H1 (cell line): ENCODE results near the gene NADK2. TPM values are rescaled to one million over a fixed set of nuclear protein-coding genes. Genes with fewer than 3 reads are reported as not detected.

Experiments
- CTCF ChIA-PET: fragments of 300-600 bp; sonication (Branson Sonifier 250); formaldehyde crosslinking; loops from one replicate; lab custom pipeline; 2021; ENCODE audit not compliant: partially characterized antibody; lab: Charles Lee
- POLR2A ChIA-PET: fragments of 300-600 bp; sonication (Branson Sonifier 250); formaldehyde crosslinking; loops from one replicate; lab custom pipeline; 2021; ENCODE audit warnings: inconsistent platforms; ENCODE audit not compliant: partially characterized antibody; lab: Charles Lee
- DNase-seq, 2 experiments: peaks; one replicate each; pipeline versions ENCODE4 v3.0.0 to v3.0.0-alpha.2; 2010 to 2022; ENCODE audit warnings: low spot score in 2 of 2, low read depth in 1 of 2, mixed read lengths in 1 of 2
- FAIRE-seq: peaks from 2 replicates; lab custom pipeline; 2011; peaks lifted over from hg19 to GRCh38; lab: Jason Lieb, UNC
- H2AFZ ChIP-seq: 2 replicates; pipeline ENCODE4 v1.8.1; 2012; ENCODE audit warnings: low read length, inconsistent platforms
- H2AK5ac ChIP-seq: 2 replicates; pipeline ENCODE4 v1.6.1; 2013; ENCODE audit warnings: low read depth, low read length
- H2BK120ac ChIP-seq: replicated peaks from 2 replicates; pipeline ENCODE3; 2013; ENCODE audit warnings: low read depth, low read length, inconsistent platforms
- H2BK12ac ChIP-seq: 2 replicates; pipeline ENCODE4 v1.6.1; 2013; ENCODE audit warnings: low read depth, low read length
- H2BK15ac ChIP-seq: 2 replicates; pipeline ENCODE4 v1.6.1; 2013; ENCODE audit warnings: low read length
- H2BK20ac ChIP-seq: 2 replicates; pipeline ENCODE4 v1.6.1; 2013; ENCODE audit warnings: low read length
- H2BK5ac ChIP-seq: 2 replicates; pipeline ENCODE4 v1.6.1; 2013; ENCODE audit warnings: low read depth, low read length
- H3K14ac ChIP-seq: 2 replicates; pipeline ENCODE4 v1.6.1; 2013; ENCODE audit warnings: inconsistent platforms; ENCODE audit not compliant: insufficient read length
- H3K18ac ChIP-seq: 2 replicates; pipeline ENCODE4 v1.6.1; 2013; ENCODE audit warnings: low read length; ENCODE audit errors: extremely low read depth
- H3K23ac ChIP-seq: 2 replicates; pipeline ENCODE4 v1.6.1; 2013; ENCODE audit warnings: inconsistent platforms; ENCODE audit not compliant: insufficient read length
- H3K23me2 ChIP-seq: 2 replicates; pipeline ENCODE4 v1.6.1; 2013; ENCODE audit warnings: low read depth, low read length
- H3K27ac ChIP-seq: 2 replicates; pipeline ENCODE4 v1.6.1; 2011; ENCODE audit warnings: low read depth, low read length, inconsistent platforms
- H3K27me3 ChIP-seq, 4 experiments: replicated peaks in 1 of 4; 1 replicate in 1 of 4; 2 replicates in 3 of 4; pipeline versions ENCODE4 v1.6.1 to v1.8.1; 2011 to 2013; ENCODE audit warnings: low read length in 3 of 4, mild to moderate bottlenecking in 3 of 4, inconsistent platforms in 2 of 4, mixed read lengths in 2 of 4, moderate library complexity in 1 of 4; ENCODE audit not compliant: control insufficient read depth in 3 of 4, insufficient read depth in 3 of 4; ENCODE audit errors: extremely low read depth in 1 of 4
- H3K36me3 ChIP-seq, 4 experiments: 2 replicates each; pipeline versions ENCODE4 v1.6.1 to v1.8.1; 2011 to 2013; ENCODE audit warnings: mild to moderate bottlenecking in 4 of 4, low read length in 3 of 4, moderate library complexity in 2 of 4, control low read depth in 1 of 4, inconsistent platforms in 1 of 4; ENCODE audit not compliant: insufficient read depth in 4 of 4, control insufficient read depth in 2 of 4
- H3K4ac ChIP-seq: replicated peaks from 2 replicates; pipeline ENCODE3; 2013; ENCODE audit warnings: low read length, low read depth, mixed read lengths, inconsistent platforms; ENCODE audit not compliant: insufficient read length
- H3K4me1 ChIP-seq, 4 experiments: replicated peaks in 1 of 4; 1 replicate in 1 of 4; 2 replicates in 3 of 4; pipeline versions ENCODE4 v1.6.1 to v1.8.1; 2011 to 2013; ENCODE audit warnings: low read length in 3 of 4, inconsistent platforms in 2 of 4, mixed read lengths in 1 of 4; ENCODE audit not compliant: insufficient read depth in 4 of 4, control insufficient read depth in 3 of 4
- H3K4me2 ChIP-seq, 2 experiments: 2 replicates each; pipeline versions ENCODE4 v1.6.1 to v1.8.1; 2011 to 2013; ENCODE audit warnings: low read depth in 2 of 2, low read length in 2 of 2, control low read depth in 1 of 2, inconsistent platforms in 1 of 2, mild to moderate bottlenecking in 1 of 2; ENCODE audit not compliant: insufficient read depth in 1 of 2
- H3K4me3 ChIP-seq, 4 experiments: fragments of 200-600, 300-600 bp in 1 of 4; sonication (generic), shearing (Covaris generic), sonication (Bioruptor Twin) in 1 of 4; 2 replicates each; pipeline versions ENCODE4 v1.5.1 to v1.8.1; 2011 to 2016; ENCODE audit warnings: low read length in 4 of 4, low read depth in 3 of 4, control low read depth in 2 of 4, inconsistent platforms in 2 of 4, mild to moderate bottlenecking in 2 of 4, mixed read lengths in 1 of 4, moderate library complexity in 1 of 4; ENCODE audit not compliant: insufficient read depth in 2 of 4; ENCODE audit errors: extremely low read depth in 1 of 4
- H3K56ac ChIP-seq: replicated peaks from 2 replicates; pipeline ENCODE3; 2013; ENCODE audit warnings: low read depth, mild to moderate bottlenecking, mixed read lengths, low read length, inconsistent platforms; ENCODE audit not compliant: insufficient read length
- H3K79me1 ChIP-seq: 2 replicates; pipeline ENCODE4 v1.6.1; 2013; ENCODE audit warnings: low read depth, low read length, control low read depth
- H3K79me2 ChIP-seq, 2 experiments: 2 replicates each; pipeline versions ENCODE4 v1.6.1 to v1.8.1; 2012 to 2013; ENCODE audit warnings: low read length in 2 of 2, mild to moderate bottlenecking in 2 of 2, inconsistent platforms in 1 of 2; ENCODE audit not compliant: insufficient read depth in 2 of 2, control insufficient read depth in 1 of 2
- H3K9ac ChIP-seq, 4 experiments: replicated peaks in 1 of 4; 1 replicate in 1 of 4; 2 replicates in 3 of 4; pipeline versions ENCODE4 v1.6.1 to v1.8.1; 2011 to 2013; ENCODE audit warnings: low read depth in 3 of 4, low read length in 3 of 4, control low read depth in 2 of 4, mild to moderate bottlenecking in 2 of 4, moderate library complexity in 2 of 4, inconsistent platforms in 1 of 4; ENCODE audit errors: extremely low read depth in 1 of 4
- H3K9me3 ChIP-seq, 2 experiments: 2 replicates each; pipeline versions ENCODE4 v1.6.1 to v1.8.1; 2012 to 2013; ENCODE audit warnings: mild to moderate bottlenecking in 2 of 2, moderate library complexity in 2 of 2, control low read depth in 1 of 2, inconsistent platforms in 1 of 2, low read depth in 1 of 2, low read length in 1 of 2, mixed read lengths in 1 of 2; ENCODE audit not compliant: insufficient read depth in 2 of 2
- H4K20me1 ChIP-seq, 2 experiments: replicated peaks in 1 of 2; 2 replicates each; pipeline versions ENCODE3 to v1.8.1; 2011 to 2013; ENCODE audit warnings: inconsistent platforms in 2 of 2, low read length in 2 of 2, mild to moderate bottlenecking in 1 of 2; ENCODE audit not compliant: insufficient read depth in 2 of 2, control insufficient read depth in 1 of 2
- H4K5ac ChIP-seq: 2 replicates; pipeline ENCODE4 v1.6.1; 2013; ENCODE audit warnings: low read length, low read depth, mixed read lengths, inconsistent platforms; ENCODE audit not compliant: insufficient read length
- H4K8ac ChIP-seq: 2 replicates; pipeline ENCODE4 v1.8.0; 2013; ENCODE audit warnings: mild to moderate bottlenecking, moderate library complexity, low read length, inconsistent platforms; ENCODE audit not compliant: insufficient read depth; ENCODE audit errors: extremely low read depth
- H4K91ac ChIP-seq: replicated peaks from 2 replicates; pipeline ENCODE3; 2013; ENCODE audit warnings: low read length, mixed read lengths, inconsistent platforms; ENCODE audit not compliant: insufficient read length
- ASH2L ChIP-seq: fragments of 200-600, 300-600 bp; sonication (generic); IDR thresholded peaks from one replicate; pipeline ENCODE4 v1.7.1; 2017; ENCODE audit warnings: low read length
- BACH1 ChIP-seq: IDR thresholded peaks from 2 replicates; pipeline ENCODE4 v1.6.1; 2012; ENCODE audit warnings: low read length, improper control_type of control experiment
- BCL11A ChIP-seq, 2 experiments: IDR thresholded peaks; one replicate each; pipeline ENCODE4 v1.6.1; 2011; ENCODE audit warnings: low read depth in 2 of 2, low read length in 2 of 2, mild to moderate bottlenecking in 2 of 2
- CBX5 ChIP-seq: fragments of 300-800, 300-1000 bp; sonication (generic); IDR thresholded peaks from 2 replicates; pipeline ENCODE4 v1.7.1; 2016; ENCODE audit warnings: antibody characterized with exemption, low read length, low read depth
- CBX8 ChIP-seq: fragments of 300-800, 300-1000 bp; sonication (generic); IDR thresholded peaks from 2 replicates; pipeline ENCODE4 v1.7.1; 2016; ENCODE audit warnings: low read depth, low read length, borderline replicate concordance
- FOSL1 ChIP-seq: IDR thresholded peaks from 2 replicates; pipeline ENCODE4 v1.6.1; 2011; ENCODE audit warnings: mild to moderate bottlenecking, low read depth, low read length, moderate library complexity; ENCODE audit not compliant: insufficient read depth
- HDAC2 ChIP-seq, 2 experiments: fragments of 300-600 bp in 1 of 2; sonication (generic) in 1 of 2; IDR thresholded peaks; 2 replicates each; pipeline ENCODE4 v1.6.1; 2011 to 2012; ENCODE audit warnings: low read depth in 2 of 2, low read length in 2 of 2, mild to moderate bottlenecking in 2 of 2, moderate library complexity in 2 of 2, borderline replicate concordance in 1 of 2, inconsistent platforms in 1 of 2
- JUN ChIP-seq: IDR thresholded peaks from 2 replicates; pipeline ENCODE4 v1.6.1; 2011; ENCODE audit warnings: low read depth, mild to moderate bottlenecking, improper control_type of control experiment, low read length
- PHF8 ChIP-seq: fragments of 200-600 bp; sonication (generic); conservative IDR thresholded peaks from 2 replicates; pipeline ENCODE4 v1.7.1; 2012; ENCODE audit warnings: low read depth, mild to moderate bottlenecking, inconsistent platforms, low read length, moderate library complexity
- POLR2AphosphoS5 ChIP-seq: IDR thresholded peaks from 2 replicates; pipeline ENCODE4 v1.6.1; 2011; ENCODE audit warnings: low read depth, low read length
- TAF1 ChIP-seq: IDR thresholded peaks from 2 replicates; pipeline ENCODE4 v1.6.1; 2011; ENCODE audit warnings: mild to moderate bottlenecking, low read depth, low read length
- TBP ChIP-seq: IDR thresholded peaks from 2 replicates; pipeline ENCODE4 v1.6.1; 2011; ENCODE audit warnings: low read depth, low read length, improper control_type of control experiment
- WGBS, 2 experiments: shearing (Covaris generic) in 1 of 2; methylation state at CpG; one replicate each; pipeline versions ENCODE4 v1.1.6 to v1.1.7; 2013 to 2015; ENCODE audit warnings: low lambda C conversion rate in 2 of 2, mixed read lengths in 2 of 2, inconsistent platforms in 1 of 2, low coverage in 1 of 2, missing lambda C conversion rate in 1 of 2; ENCODE audit not compliant: insufficient replicate concordance in 2 of 2, insufficient coverage in 1 of 2, insufficient read length in 1 of 2; ENCODE audit errors: extremely low coverage in 1 of 2, missing lambda C conversion rate in 1 of 2; 5-methylcytosine and 5-hydroxymethylcytosine counted together
- polyA plus RNA-seq, 7 experiments: library from polyadenylated mRNA; depleted of rRNA in 3 of 7; stranded (reverse) in 5 of 7; unstranded in 2 of 7; fragments of >200 nt in 5 of 7; fragments of 200-250 nt in 2 of 7; gene quantifications; 1 replicate in 5 of 7; 2 replicates in 1 of 7; 4 replicates in 1 of 7; pipeline versions ENCODE4 v1.2.1 to v1.2.3, GENCODE V29; 2011 to 2013; ENCODE audit warnings: missing spikeins in 2 of 7, mixed read lengths in 2 of 7
- total RNA-seq: library from RNA; stranded (reverse); fragmentation: NEBNext Ultra II Directional; extraction: Animal tissue kit (Norgen Biotek cat#: 25700); gene quantifications from 2 replicates; pipeline ENCODE4 v1.2.1, GENCODE V29; 2021
- TF ChIP-seq, protein P1 (sequence below): IDR thresholded peaks from 2 replicates; pipeline ENCODE4 v1.6.1; 2012; ENCODE audit warnings: low read length, inconsistent platforms

The NADK2 gene
- total and polyA plus RNA-seq, 2 of the 8 experiments (the other 6 are each of a cell fraction or from before 2014, with no cell fraction given), result 3.4 to 16.1 TPM

DNA sequence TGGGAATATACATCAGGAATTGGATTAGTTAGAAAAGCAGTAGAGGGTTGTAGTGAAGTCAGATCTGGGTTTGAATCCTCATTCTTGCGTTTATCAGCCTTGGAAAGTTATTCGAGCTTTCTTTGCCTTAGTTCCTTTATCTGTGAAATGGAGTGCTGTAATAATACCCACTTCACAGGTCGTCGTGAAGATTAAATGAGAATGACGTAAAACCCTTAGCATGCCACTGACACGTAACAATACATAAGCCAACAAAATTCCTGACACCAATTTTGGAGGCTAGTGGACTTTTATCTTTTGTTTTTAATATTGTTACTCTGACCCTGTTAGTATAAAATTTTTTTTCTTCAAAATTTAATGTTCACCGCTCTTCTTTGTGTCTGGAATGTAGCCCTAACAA lies 86.4 kb downstream of the NADK2 start:
- Histone ChIP-seq H3K4me1 (peaks cover 0 to 5% (median 2%) of the 10 kb centered on the region in 4 experiments; a peak in 3 of 7 replicates), H3K9ac (no peak overlapping the region), H2BK120ac (no peak overlapping the region), H3K14ac (no peak overlapping the region), H4K5ac (no peak overlapping the region), H3K9me3 (no peaks in the 10 kb centered on the region), H2BK5ac (no peak overlapping the region), H2BK20ac (no peak overlapping the region), H3K4me3 (no peak overlapping the region), H3K4me2 (no peak overlapping the region), H4K8ac (no peak overlapping the region), H3K4ac (no peak overlapping the region), H2BK15ac (no peak overlapping the region), H3K23ac (no peak overlapping the region), H3K79me1 (no peaks in the 10 kb centered on the region), H3K23me2 (peaks cover 12% of the 10 kb centered on the region; the same call in 1 of the 2 replicates), H3K18ac (no peak overlapping the region), H2AFZ (no peak overlapping the region), H2AK5ac (no peak overlapping the region), H4K91ac (no peak overlapping the region), H2BK12ac (no peak overlapping the region), H4K20me1 (peaks cover 0 to 1% of the 10 kb centered on the region in 2 experiments), H3K27ac (no peak overlapping the region), H3K56ac (no peak overlapping the region), H3K79me2 (peaks cover 0 to 43% of the 10 kb centered on the region in 2 experiments; a peak in 3 of 4 replicates), H3K36me3 (peaks cover 2 to 57% (median 26%) of the 10 kb centered on the region in 4 experiments; a peak in 7 of 8 replicates), H3K27me3 (no peaks in the 10 kb centered on the region)
- CTCF ChIA-PET, result interaction anchor here (0.9 to 1.6 kb wide), 2 partner anchors 10 to 86 kb away, joined by 3 to 4 read pairs; partner anchors contain the start of gene NADK2
- DNase-seq (no peak), FAIRE-seq (no peak)
- WGBS, 2 experiments, result 97% methylated on average over 7 of the region's 7 CpGs; no CpG with 5 or more reads in 1 of the 2 experiments
- POLR2A ChIA-PET, result no interaction called here
- TF ChIP-seq HDAC2 (IDR thresholded peaks at IDR 0.05; ENCODE audit: borderline replicate concordance in 1 of 2, low read depth in 2 of 2, low read length in 2 of 2), result no peak
- TF ChIP-seq BCL11A (IDR thresholded peaks at IDR 0.05; ENCODE audit: low read depth in 2 of 2, low read length in 2 of 2), result no peak
- no peak for TF ChIP-seq FOSL1
- TF ChIP-seq ASH2L, result no peak
- TF ChIP-seq BACH1, result no peak
- TF ChIP-seq PHF8, result no peak
- TF ChIP-seq JUN, result no peak
- TF ChIP-seq, protein P1, sequence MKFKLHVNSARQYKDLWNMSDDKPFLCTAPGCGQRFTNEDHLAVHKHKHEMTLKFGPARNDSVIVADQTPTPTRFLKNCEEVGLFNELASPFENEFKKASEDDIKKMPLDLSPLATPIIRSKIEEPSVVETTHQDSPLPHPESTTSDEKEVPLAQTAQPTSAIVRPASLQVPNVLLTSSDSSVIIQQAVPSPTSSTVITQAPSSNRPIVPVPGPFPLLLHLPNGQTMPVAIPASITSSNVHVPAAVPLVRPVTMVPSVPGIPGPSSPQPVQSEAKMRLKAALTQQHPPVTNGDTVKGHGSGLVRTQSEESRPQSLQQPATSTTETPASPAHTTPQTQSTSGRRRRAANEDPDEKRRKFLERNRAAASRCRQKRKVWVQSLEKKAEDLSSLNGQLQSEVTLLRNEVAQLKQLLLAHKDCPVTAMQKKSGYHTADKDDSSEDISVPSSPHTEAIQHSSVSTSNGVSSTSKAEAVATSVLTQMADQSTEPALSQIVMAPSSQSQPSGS, result no peak
- no peak for TF ChIP-seq TBP
- no peak for TF ChIP-seq CBX8
- no peak for TF ChIP-seq CBX5
- TF ChIP-seq TAF1, result no peak
- TF ChIP-seq POLR2AphosphoS5, result no peak
